ENCODE results near the gene PADI4.

The PADI4 gene

GRCh38 chr1:17307946-17308345, at the start of gene PADI4:
Gene PADI4, plus strand, starts transcription at chr1:17308197. Its CDS starts 26 bp downstream, at chr1:17308223.
- no peak for DNase-seq

- DNase-seq = no peak
Measured at GRCh38 chr1:17258758-17259130, 49.3 kb upstream of the PADI4 start.

GRCh38 chr1:17259233-17259873, 48.6 kb upstream of the PADI4 start:
- DNase-seq = no peak

- no peak for DNase-seq
Measured at GRCh38 chr1:17260264-17260663, 47.7 kb upstream of the PADI4 start.

- DNase-seq = no peak
Measured at GRCh38 chr1:17260738-17261137, 47.3 kb upstream of the PADI4 start.

- no peak for DNase-seq
Measured at GRCh38 chr1:17263936-17264335, 44.1 kb upstream of the PADI4 start.

- no peak for DNase-seq
Measured at GRCh38 chr1:17264470-17264869, 43.5 kb upstream of the PADI4 start.

GRCh38 chr1:17265162-17265561, 42.8 kb upstream of the PADI4 start:
- DNase-seq = no peak

- no peak for DNase-seq
Measured at GRCh38 chr1:17265950-17266349, 42.0 kb upstream of the PADI4 start.

GRCh38 chr1:17270891-17271765, 36.9 kb upstream of the PADI4 start:
- DNase-seq = no peak

GRCh38 chr1:17272066-17272465, 35.9 kb upstream of the PADI4 start:
- DNase-seq = no peak

- DNase-seq = no peak
Measured at GRCh38 chr1:17272646-17273045, 35.4 kb upstream of the PADI4 start.

GRCh38 chr1:17273096-17273495, 34.9 kb upstream of the PADI4 start:
- no peak for DNase-seq

GRCh38 chr1:17274186-17275170, 33.5 kb upstream of the PADI4 start:
- peak in 1 of 2 experiments; percentile 6 for DNase-seq

- no peak for DNase-seq
Measured at GRCh38 chr1:17276568-17276967, 31.4 kb upstream of the PADI4 start.

- no peak for DNase-seq
Measured at GRCh38 chr1:17277511-17278159, 30.4 kb upstream of the PADI4 start.

- DNase-seq = no peak
Measured at GRCh38 chr1:17278996-17279830, 28.8 kb upstream of the PADI4 start.

- DNase-seq = no peak
Measured at GRCh38 chr1:17280436-17280835, 27.6 kb upstream of the PADI4 start.

- DNase-seq = no peak
Measured at GRCh38 chr1:17280894-17281293, 27.1 kb upstream of the PADI4 start.

- no peak for DNase-seq
Measured at GRCh38 chr1:17281775-17282181, 26.2 kb upstream of the PADI4 start.

GRCh38 chr1:17282836-17283235, 25.2 kb upstream of the PADI4 start:
- no peak for DNase-seq

GRCh38 chr1:17286646-17287045, 21.4 kb upstream of the PADI4 start:
- DNase-seq = no peak
